IMR-90 (cell line): ENCODE measurements around the gene ZNF157. TPM values are rescaled to one million over a fixed set of nuclear protein-coding genes. Genes with fewer than 3 reads are reported as not detected.

Experiments
- ATAC-seq: fragments of 200-7000 bp; cut with Tn5 transposase; 2 replicates; pipeline ENCODE4 v1.9.1; 2020; ENCODE audit warnings: low read depth, mild to moderate bottlenecking, moderate library complexity
- BruUV-seq: library from RNA; stranded (reverse); fragments of 400-500 nt; replicated peaks from 2 replicates; lab custom pipeline; 2021; lab: Mats Ljungman, UMichigan
- CTCF ChIA-PET: fragments of 300-600 bp; formaldehyde crosslinking; extraction: SDS; loops from one replicate; lab custom pipeline; 2021; ENCODE audit warnings: antibody characterized with exemption; lab: Yijun Ruan, JAX
- POLR2A ChIA-PET: fragments of 300-600 bp; sonication (Branson Sonifier 250); formaldehyde crosslinking; loops from one replicate; lab custom pipeline; 2022; ENCODE audit warnings: antibody characterized with exemption; ENCODE audit not compliant: unreplicated experiment; lab: Charles Lee
- DNase-seq: peaks from one replicate; pipeline ENCODE4 v3.0.0; 2013
- H2AFZ ChIP-seq: replicated peaks from 2 replicates; pipeline ENCODE3; 2013; ENCODE audit warnings: low read length, mild to moderate bottlenecking; ENCODE audit not compliant: poor library complexity
- H2AK5ac ChIP-seq: 2 replicates; pipeline ENCODE4 v1.6.1; 2013; ENCODE audit warnings: low read depth, low read length, inconsistent platforms
- H2AK9ac ChIP-seq: replicated peaks from 2 replicates; pipeline ENCODE3; 2013; ENCODE audit warnings: mild to moderate bottlenecking, low read depth, low read length, moderate library complexity; ENCODE audit not compliant: poor library complexity
- H2BK120ac ChIP-seq: 2 replicates; pipeline ENCODE4 v1.6.1; 2013; ENCODE audit warnings: low read depth, low read length, inconsistent platforms
- H2BK15ac ChIP-seq: 3 replicates; pipeline ENCODE4 v1.6.1; 2013; ENCODE audit warnings: low read depth, low read length, inconsistent platforms
- H2BK20ac ChIP-seq: 2 replicates; pipeline ENCODE4 v1.6.1; 2013; ENCODE audit warnings: low read depth, mild to moderate bottlenecking, inconsistent platforms, low read length, moderate library complexity
- H2BK5ac ChIP-seq: 2 replicates; pipeline ENCODE4 v1.6.1; 2013; ENCODE audit warnings: mild to moderate bottlenecking, low read depth, low read length, inconsistent platforms; ENCODE audit not compliant: poor library complexity, severe bottlenecking
- H3K14ac ChIP-seq: replicated peaks from 2 replicates; pipeline ENCODE4 v1.6.1; 2013; ENCODE audit warnings: low read depth, low read length, inconsistent platforms
- H3K18ac ChIP-seq: 2 replicates; pipeline ENCODE4 v1.6.1; 2013; ENCODE audit warnings: low read depth, low read length, control low read depth
- H3K23ac ChIP-seq: 2 replicates; pipeline ENCODE4 v1.6.1; 2013; ENCODE audit warnings: low read depth, low read length, inconsistent platforms
- H3K27ac ChIP-seq: 2 replicates; pipeline ENCODE4 v1.5.1; 2013; ENCODE audit warnings: mild to moderate bottlenecking, control low read depth, low read length; ENCODE audit not compliant: insufficient read depth
- H3K27me3 ChIP-seq: 2 replicates; pipeline ENCODE4 v1.6.1; 2013; ENCODE audit warnings: low read length; ENCODE audit not compliant: control insufficient read depth, insufficient read depth
- H3K36me3 ChIP-seq: 2 replicates; pipeline ENCODE4 v1.6.1; 2013; ENCODE audit warnings: low read length, mixed read lengths; ENCODE audit not compliant: control insufficient read depth, insufficient read depth
- H3K4ac ChIP-seq: 2 replicates; pipeline ENCODE4 v1.6.1; 2013; ENCODE audit warnings: low read depth, low read length, inconsistent platforms
- H3K4me1 ChIP-seq: 2 replicates; pipeline ENCODE4 v1.6.1; 2013; ENCODE audit warnings: low read length, mixed read lengths; ENCODE audit not compliant: control insufficient read depth, insufficient read depth
- H3K4me2 ChIP-seq: 2 replicates; pipeline ENCODE4 v1.6.1; 2013; ENCODE audit warnings: low read depth, mild to moderate bottlenecking, control low read depth, low read length, moderate library complexity
- H3K4me3 ChIP-seq: 2 replicates; pipeline ENCODE4 v1.5.1; 2013; ENCODE audit warnings: low read depth, mild to moderate bottlenecking, control low read depth, low read length, moderate library complexity; ENCODE audit not compliant: insufficient read depth
- H3K56ac ChIP-seq: 2 replicates; pipeline ENCODE4 v1.6.1; 2013; ENCODE audit warnings: low read length, inconsistent platforms; ENCODE audit not compliant: insufficient read depth; ENCODE audit errors: extremely low read depth
- H3K79me1 ChIP-seq, 2 experiments: 2 replicates each; pipeline ENCODE4 v1.6.1; 2013; ENCODE audit warnings: low read length in 2 of 2, inconsistent platforms in 1 of 2, low read depth in 1 of 2
- H3K9ac ChIP-seq: 2 replicates; pipeline ENCODE4 v1.6.1; 2013; ENCODE audit warnings: low read depth, low read length, control low read depth
- H3K9me1 ChIP-seq: 2 replicates; pipeline ENCODE4 v1.6.1; 2013; ENCODE audit warnings: low read length, inconsistent platforms; ENCODE audit not compliant: insufficient read depth
- H3K9me3 ChIP-seq: 2 replicates; pipeline ENCODE4 v1.6.1; 2013; ENCODE audit warnings: low read length; ENCODE audit not compliant: control insufficient read depth, insufficient read depth
- H4K20me1 ChIP-seq: 2 replicates; pipeline ENCODE4 v1.6.1; 2013; ENCODE audit warnings: low read length, inconsistent platforms; ENCODE audit not compliant: insufficient read depth
- H4K5ac ChIP-seq: 2 replicates; pipeline ENCODE4 v1.6.1; 2013; ENCODE audit warnings: mild to moderate bottlenecking, low read depth, low read length, control low read depth
- H4K8ac ChIP-seq, 2 experiments: 2 replicates each; pipeline ENCODE4 v1.6.1; 2013; ENCODE audit warnings: low read depth in 2 of 2, low read length in 2 of 2, control low read depth in 1 of 2, inconsistent platforms in 1 of 2
- H4K91ac ChIP-seq: 2 replicates; pipeline ENCODE4 v1.6.1; 2013; ENCODE audit warnings: low read depth, low read length, inconsistent platforms; ENCODE audit not compliant: insufficient read depth
- CHD1 ChIP-seq: IDR thresholded peaks from 2 replicates; pipeline ENCODE4 v1.6.1; 2012; ENCODE audit warnings: low read depth, low read length, improper control_type of control experiment
- MAFK ChIP-seq: IDR thresholded peaks from 2 replicates; pipeline ENCODE4 v1.6.1; 2012; ENCODE audit warnings: low read depth, low read length, improper control_type of control experiment
- MAZ ChIP-seq: IDR thresholded peaks from 2 replicates; pipeline ENCODE4 v1.6.1; 2012; ENCODE audit warnings: low read depth, mild to moderate bottlenecking, low read length, improper control_type of control experiment, moderate library complexity, borderline replicate concordance
- MXI1 ChIP-seq: IDR thresholded peaks from 2 replicates; pipeline ENCODE4 v1.6.1; 2012; ENCODE audit warnings: low read depth, mild to moderate bottlenecking, low read length, moderate library complexity, borderline replicate concordance
- NFE2L2 ChIP-seq: fragments of 150-350 bp; IDR thresholded peaks from 2 replicates; pipeline ENCODE4 v1.6.1; 2016; ENCODE audit warnings: low read depth, mild to moderate bottlenecking, low read length
- POLR2A ChIP-seq: IDR thresholded peaks from 2 replicates; pipeline ENCODE4 v1.6.1; 2012; ENCODE audit warnings: mild to moderate bottlenecking, low read depth, low read length
- RFX5 ChIP-seq: IDR thresholded peaks from 2 replicates; pipeline ENCODE4 v1.8.0; 2012; ENCODE audit warnings: low read depth, mild to moderate bottlenecking, low read length, moderate library complexity
- SMC3 ChIP-seq: fragments of 150-350 bp; IDR thresholded peaks from 2 replicates; pipeline ENCODE4 v1.6.1; 2016; ENCODE audit warnings: low read depth, mild to moderate bottlenecking, antibody characterized with exemption, low read length, moderate library complexity
- USF2 ChIP-seq: fragments of 150-350 bp; IDR thresholded peaks from 2 replicates; pipeline ENCODE4 v1.6.1; 2017; ENCODE audit warnings: mild to moderate bottlenecking, antibody characterized with exemption, low read length, low read depth
- WGBS, 2 experiments: methylation state at CpG; one replicate each; pipeline versions ENCODE4 v1.1.5 to v1.1.7; 2013; ENCODE audit warnings: missing lambda C conversion rate in 2 of 2; ENCODE audit not compliant: insufficient read length in 1 of 2; ENCODE audit errors: extremely low coverage in 2 of 2; 5-methylcytosine and 5-hydroxymethylcytosine counted together
- dilution Hi-C: fragments of 300-500 bp; cut with HindIII; formaldehyde crosslinking; loops from one replicate; pipeline ENCODE4 v1.14.3; 2018; ENCODE audit warnings: low sequenced_read_pairs; ENCODE audit not compliant: unreplicated experiment
- in situ Hi-C: fragments of 300-500 bp; cut with MboI; formaldehyde crosslinking; loops from 3 replicates; pipeline ENCODE4 v1.14.3; 2019; ENCODE audit warnings: low sequenced_read_pairs, inconsistent platforms, mixed read lengths
- intact Hi-C: fragments of 100-400 bp; cut with micrococcal nuclease; formaldehyde crosslinking; loops from 2 replicates; pipeline ENCODE4 v1.10.0; 2022
- microRNA-seq, 2 experiments: library from miRNA; stranded (forward) in 1 of 2; unstranded in 1 of 2; fragments of 10-50 nt in 1 of 2; fragments of <30 nt in 1 of 2; gene quantifications in 1 of 2; microRNA quantifications in 1 of 2; one replicate each; pipeline versions ENCODE3 to v1.1.0; 2013 to 2020; ENCODE audit not compliant: insufficient read depth in 1 of 2, insufficient read length in 1 of 2, unreplicated experiment in 1 of 2
- polyA plus RNA-seq, 3 experiments: library from polyadenylated mRNA; depleted of rRNA; stranded (reverse); fragments of >200 nt; gene quantifications; 2 replicates each; pipeline ENCODE4 v1.2.3, GENCODE V29; 2012; ENCODE audit warnings: low replicate concordance in 1 of 3
- small RNA-seq, 5 experiments: library from RNA; depleted of rRNA; stranded (forward); fragments of <200 nt; gene quantifications; one replicate each; pipeline ENCODE3, GENCODE V24; 2012
- total RNA-seq: library from RNA; depleted of rRNA; stranded (reverse); fragments of >200 nt; gene quantifications from 2 replicates; pipeline ENCODE4 v1.2.3, GENCODE V29; 2012; rRNA removed

Gene ZNF157
- total and polyA plus RNA-seq, 2 of the 4 experiments (the other 2 are of a cell fraction) = under 0.01 TPM; not detected in 1

- Histone ChIP-seq H3K23ac (no peak overlapping the region), H2BK20ac (no peak overlapping the region), H3K56ac (no peak overlapping the region), H3K14ac (no peak overlapping the region), H2BK15ac (no peak overlapping the region), H2AK5ac (no peak overlapping the region), H2BK5ac (no peak overlapping the region), H2AFZ (no peak overlapping the region), H3K9me3 (peaks cover 4% of the 10 kb centered on the region; the same call in 1 of the 2 replicates), H3K36me3 (peaks cover 4% of the 10 kb centered on the region; the same call in 1 of the 2 replicates), H3K4me2 (no peak overlapping the region), H3K9ac (no peak overlapping the region), H2AK9ac (no peak overlapping the region), H3K18ac (no peak overlapping the region), H3K9me1 (no peaks in the 10 kb centered on the region; the same call in 1 of the 2 replicates), H3K4me3 (no peak overlapping the region), H4K91ac (no peak overlapping the region), H3K27me3 (no peaks in the 10 kb centered on the region; the same call in 1 of the 2 replicates), H4K5ac (no peak overlapping the region), H3K4ac (no peak overlapping the region), H2BK120ac (no peak overlapping the region), H3K27ac (no peak overlapping the region), H3K4me1 (no peaks in the 10 kb centered on the region), H4K8ac (no peak overlapping the region), H4K20me1 (no peaks in the 10 kb centered on the region), H3K79me1 (no peaks in the 10 kb centered on the region; a peak in 1 of 4 replicates)
- WGBS, 2 experiments = no CpG with 5 or more reads among the region's 1 CpG
- in situ Hi-C loops = no loop called here
- CTCF ChIA-PET = no interaction called here
- POLR2A ChIA-PET = no interaction called here
- dilution Hi-C loops = no loop called here
- no peak for TF ChIP-seq MXI1
- TF ChIP-seq MAZ = no peak
- no peak for TF ChIP-seq RFX5
- TF ChIP-seq MAFK = no peak
- TF ChIP-seq CHD1 = no peak
- no peak for TF ChIP-seq SMC3
- no peak for TF ChIP-seq NFE2L2
- no peak for TF ChIP-seq POLR2A
- no peak for TF ChIP-seq USF2
- no TSS peak for BruUV-seq
- intact Hi-C loops = no loop called here
- no peak for DNase-seq
- ATAC-seq = no peak
Measured at GRCh38 chrX:47460561-47460960, 90.2 kb downstream of the ZNF157 start.

Small RNA genes lying within 50 kb of the gene (microRNA-seq; reads per million reads assigned to microRNA genes)
- gene SNORA11C (ENCODE audit: insufficient read depth, insufficient read length) = not detected

Small RNA genes lying within 50 kb of the gene (small RNA-seq; reads per million reads assigned to genes)
- 0 to 0.76 (median 0) reads per million in 5 experiments for gene SNORA11C

Other genes starting within 250 kb of the ZNF157 start
- 17.0 and 24.4 TPM in 2 replicates for gene NDUFB11, start 225.9 kb upstream of the ZNF157 start, total RNA-seq
- gene NDUFB11, start 225.9 kb upstream of the ZNF157 start, polyA plus RNA-seq (2012; rRNA removed) = 58.3 and 67.7 TPM in 2 replicates
- 36.0 and 37.8 TPM in 2 replicates for gene RBM10, start 225.4 kb upstream of the ZNF157 start, total RNA-seq
- gene RBM10, start 225.4 kb upstream of the ZNF157 start, polyA plus RNA-seq (2012; rRNA removed) = 33.4 and 38.3 TPM in 2 replicates
- 256 and 299 TPM in 2 replicates for gene UBA1, start 176.7 kb upstream of the ZNF157 start, total RNA-seq
- 343 and 366 TPM in 2 replicates for gene UBA1, start 176.7 kb upstream of the ZNF157 start, polyA plus RNA-seq (2012; rRNA removed)
- gene CDK16, start 151.9 kb upstream of the ZNF157 start, total RNA-seq = 69.4 and 85.3 TPM in 2 replicates
- 106 and 116 TPM in 2 replicates for gene CDK16, start 151.9 kb upstream of the ZNF157 start, polyA plus RNA-seq (2012; rRNA removed)
- gene USP11, start 137.6 kb upstream of the ZNF157 start, total RNA-seq = 50.5 and 59.7 TPM in 2 replicates
- 33.0 and 33.5 TPM in 2 replicates for gene USP11, start 137.6 kb upstream of the ZNF157 start, polyA plus RNA-seq (2012; rRNA removed)
- gene ZNF41, start 112.6 kb downstream of the ZNF157 start, total RNA-seq = 7.8 and 8.1 TPM in 2 replicates
- gene ZNF41, start 112.6 kb downstream of the ZNF157 start, polyA plus RNA-seq (2012; rRNA removed) = 2.8 and 3.0 TPM in 2 replicates
- gene ARAF, start 190.6 kb downstream of the ZNF157 start, total RNA-seq = 9.1 and 10.8 TPM in 2 replicates
- gene ARAF, start 190.6 kb downstream of the ZNF157 start, polyA plus RNA-seq (2012; rRNA removed) = 52.2 and 54.2 TPM in 2 replicates
- gene TIMP1, start 211.9 kb downstream of the ZNF157 start, total RNA-seq = 407 and 512 TPM in 2 replicates
- 3,078 and 3,290 TPM in 2 replicates for gene TIMP1, start 211.9 kb downstream of the ZNF157 start, polyA plus RNA-seq (2012; rRNA removed)
- under 0.01 TPM in 2 replicates for gene SYN1, start 249.3 kb downstream of the ZNF157 start, total RNA-seq
- gene SYN1, start 249.3 kb downstream of the ZNF157 start, polyA plus RNA-seq (2012; rRNA removed) = 0.56 and 0.63 TPM in 2 replicates